Panc1 (cell line): Measurements from ENCODE around the gene TERB1.

Experiments used
- POLR2AphosphoS5 ChIP-seq: IDR thresholded peaks from 2 replicates; pipeline ENCODE4 v1.6.1; 2012; ENCODE audit warnings: mild to moderate bottlenecking, low read depth, low read length, moderate library complexity
- REST ChIP-seq, 2 experiments: IDR thresholded peaks; 2 replicates each; pipeline ENCODE4 v1.6.1; 2011 to 2012; ENCODE audit warnings: low read depth in 2 of 2, control low read depth in 1 of 2, low read length in 1 of 2, mild to moderate bottlenecking in 1 of 2, moderate library complexity in 1 of 2; ENCODE audit not compliant: insufficient read depth in 1 of 2
- SIN3A ChIP-seq: IDR thresholded peaks from 2 replicates; pipeline ENCODE4 v1.6.1; 2012; ENCODE audit warnings: low read depth, mild to moderate bottlenecking, low read length, moderate library complexity, borderline replicate concordance; ENCODE audit not compliant: insufficient read depth
- TCF7L2 ChIP-seq: IDR thresholded peaks from 2 replicates; pipeline ENCODE4 v1.6.1; 2011; ENCODE audit warnings: mild to moderate bottlenecking, low read depth, low read length, inconsistent platforms
- TF ChIP-seq, protein P1 (sequence below): fragments of 450-650 bp; IDR thresholded peaks from 2 replicates; pipeline ENCODE4 v1.5.1; 2017; ENCODE audit warnings: mild to moderate bottlenecking

DNA sequence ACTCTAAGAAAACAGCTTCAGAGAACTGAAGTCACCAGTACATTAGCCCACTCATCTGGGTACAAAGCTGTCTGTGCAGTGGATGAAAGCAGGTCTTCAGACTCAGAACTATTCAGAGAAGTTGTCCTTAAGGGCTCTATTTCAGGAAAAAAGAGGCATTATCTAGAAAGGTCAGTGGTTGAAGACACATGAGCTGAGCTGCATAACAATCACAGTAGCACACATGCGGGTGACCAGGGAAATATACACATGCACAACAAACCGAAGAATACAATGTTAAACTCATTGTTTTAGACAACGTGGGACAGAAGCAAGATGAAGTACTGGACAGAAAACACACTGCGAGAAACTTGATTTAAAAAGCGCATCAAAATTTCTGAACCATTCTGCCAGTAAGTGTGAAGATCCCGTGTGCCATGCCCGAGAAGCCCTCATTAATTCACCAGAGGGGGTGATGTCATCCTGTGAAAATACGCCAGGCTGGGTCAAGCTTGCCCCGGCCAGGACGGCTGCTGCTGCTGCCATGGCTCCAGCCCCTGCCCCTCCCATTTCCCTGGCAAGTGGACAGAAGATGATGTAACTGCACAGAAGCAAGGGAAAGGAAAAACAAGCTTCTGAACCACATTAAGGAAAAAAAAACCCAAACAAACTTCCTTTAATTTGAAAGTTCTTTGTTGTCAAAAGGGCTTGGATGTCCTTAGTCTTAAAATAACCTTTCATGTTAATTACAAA, 60.0 kb downstream of the TERB1 start:
- TF ChIP-seq, protein P1, sequence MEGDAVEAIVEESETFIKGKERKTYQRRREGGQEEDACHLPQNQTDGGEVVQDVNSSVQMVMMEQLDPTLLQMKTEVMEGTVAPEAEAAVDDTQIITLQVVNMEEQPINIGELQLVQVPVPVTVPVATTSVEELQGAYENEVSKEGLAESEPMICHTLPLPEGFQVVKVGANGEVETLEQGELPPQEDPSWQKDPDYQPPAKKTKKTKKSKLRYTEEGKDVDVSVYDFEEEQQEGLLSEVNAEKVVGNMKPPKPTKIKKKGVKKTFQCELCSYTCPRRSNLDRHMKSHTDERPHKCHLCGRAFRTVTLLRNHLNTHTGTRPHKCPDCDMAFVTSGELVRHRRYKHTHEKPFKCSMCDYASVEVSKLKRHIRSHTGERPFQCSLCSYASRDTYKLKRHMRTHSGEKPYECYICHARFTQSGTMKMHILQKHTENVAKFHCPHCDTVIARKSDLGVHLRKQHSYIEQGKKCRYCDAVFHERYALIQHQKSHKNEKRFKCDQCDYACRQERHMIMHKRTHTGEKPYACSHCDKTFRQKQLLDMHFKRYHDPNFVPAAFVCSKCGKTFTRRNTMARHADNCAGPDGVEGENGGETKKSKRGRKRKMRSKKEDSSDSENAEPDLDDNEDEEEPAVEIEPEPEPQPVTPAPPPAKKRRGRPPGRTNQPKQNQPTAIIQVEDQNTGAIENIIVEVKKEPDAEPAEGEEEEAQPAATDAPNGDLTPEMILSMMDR = no peak
- TF ChIP-seq TCF7L2 (no peak), POLR2AphosphoS5 (no peak), REST (IDR thresholded peaks at IDR 0.05; ENCODE audit: insufficient read depth in 1 of 2, low read depth in 2 of 2, low read length in 1 of 2) (no peak), SIN3A (no peak)
